ENCODE measurements around the gene TENM4. TPM values are rescaled to one million over a fixed set of nuclear protein-coding genes. Genes with fewer than 3 reads are reported as not detected.

The TENM4 gene
- total and polyA plus RNA-seq, 2 of the 13 experiments (the other 11 are each of a cell fraction or from before 2014, with no cell fraction given) = not detected

DNA sequence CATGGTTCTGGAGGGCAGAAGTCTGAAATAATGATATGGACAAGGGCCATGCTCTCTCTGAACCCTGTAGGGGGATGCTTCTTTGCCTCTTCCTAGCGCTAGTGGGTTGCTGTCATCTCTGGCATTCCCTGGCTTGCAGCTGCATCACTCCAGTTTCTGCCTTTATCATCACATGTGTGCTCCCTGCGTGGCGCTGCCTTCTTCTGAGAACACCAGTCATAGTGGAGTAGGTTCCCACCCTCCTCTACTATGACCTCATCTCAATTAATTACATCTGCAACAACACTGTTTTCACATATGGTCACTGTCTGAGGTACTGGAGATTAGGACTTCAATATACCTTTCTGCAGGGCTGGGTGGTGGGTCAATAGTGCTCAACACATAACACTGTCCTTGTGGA, 463.8 kb downstream of the TENM4 start:
- Histone ChIP-seq H3K9me3 (ENCODE audit: low read length) (no peaks in the 10 kb centered on the region), H3K36me3 (replicated peaks in 1 of 2; ENCODE audit: control insufficient read depth in 1 of 2, insufficient read depth in 2 of 2, low read length in 2 of 2) (no peaks in the 10 kb centered on the region), H3K4me1 (ENCODE audit: insufficient read depth, low read length) (no peaks in the 10 kb centered on the region), H3K9ac (ENCODE audit: insufficient read depth, low read depth, low read length) (no peak overlapping the region), H2AFZ (ENCODE audit: low read length) (no peak overlapping the region), H3K79me2 (ENCODE audit: insufficient read depth, low read length) (no peaks in the 10 kb centered on the region), H3K27me3 (ENCODE audit: control insufficient read depth in 1 of 2, insufficient read depth in 2 of 2, low read length in 2 of 2) (no peaks in the 10 kb centered on the region), H3K4me3 (replicated peaks in 1 of 3; ENCODE audit: insufficient read depth in 1 of 3, low read depth in 2 of 3, low read length in 3 of 3) (no peak overlapping the region), H3K27ac (ENCODE audit: extremely low read length, insufficient read depth, low read length) (no peak overlapping the region), H3K4me2 (ENCODE audit: low read depth, low read length) (no peak overlapping the region), H4K20me1 (ENCODE audit: insufficient read depth, low read length) (no peaks in the 10 kb centered on the region)
- intact Hi-C loops (cut with micrococcal nuclease; ENCODE audit: unreplicated experiment) (no loop called here), in situ Hi-C loops (cut with HindIII; ENCODE audit: extremely low pct_ligation_motif_present, low pct_unique_long_range_greater_than_20kb) (no loop called here)
- TF ChIP-seq CREB1 (IDR thresholded peaks at IDR 0.05) (0 out of 2 replicates have a peak, but pooled peaks have one; percentile 7), CREB1 (CRISPR knock-in tag; IDR thresholded peaks at IDR 0.05) (no peak), ZBTB3 (CRISPR knock-in tag; IDR thresholded peaks at IDR 0.05; ENCODE audit: borderline replicate concordance, low read depth) (no peak), SMARCE1 (IDR thresholded peaks at IDR 0.05; ENCODE audit: borderline replicate concordance) (no peak), FOXC1 (CRISPR knock-in tag; IDR thresholded peaks at IDR 0.05; ENCODE audit: borderline replicate concordance) (no peak), KMT2A (CRISPR knock-in tag; IDR thresholded peaks at IDR 0.05) (no peak)
- TF ChIP-seq, protein P1, sequence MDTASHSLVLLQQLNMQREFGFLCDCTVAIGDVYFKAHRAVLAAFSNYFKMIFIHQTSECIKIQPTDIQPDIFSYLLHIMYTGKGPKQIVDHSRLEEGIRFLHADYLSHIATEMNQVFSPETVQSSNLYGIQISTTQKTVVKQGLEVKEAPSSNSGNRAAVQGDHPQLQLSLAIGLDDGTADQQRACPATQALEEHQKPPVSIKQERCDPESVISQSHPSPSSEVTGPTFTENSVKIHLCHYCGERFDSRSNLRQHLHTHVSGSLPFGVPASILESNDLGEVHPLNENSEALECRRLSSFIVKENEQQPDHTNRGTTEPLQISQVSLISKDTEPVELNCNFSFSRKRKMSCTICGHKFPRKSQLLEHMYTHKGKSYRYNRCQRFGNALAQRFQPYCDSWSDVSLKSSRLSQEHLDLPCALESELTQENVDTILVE (CRISPR knock-in tag; IDR thresholded peaks at IDR 0.05) = no peak
- POLR2A ChIA-PET = no interaction called here
- ATAC-seq = no peak
- no peak for DNase-seq (ENCODE audit: low spot score)
- FAIRE-seq = no peak
- no TSS peak for BruUV-seq (replicated peaks)
- WGBS (ENCODE audit: low lambda C conversion rate) = 13% methylated on average over 3 of the region's 3 CpGs
- CTCF ChIA-PET (ENCODE audit: low intra/inter-chr PET ratio, low total read pairs) = no interaction called here

DNA sequence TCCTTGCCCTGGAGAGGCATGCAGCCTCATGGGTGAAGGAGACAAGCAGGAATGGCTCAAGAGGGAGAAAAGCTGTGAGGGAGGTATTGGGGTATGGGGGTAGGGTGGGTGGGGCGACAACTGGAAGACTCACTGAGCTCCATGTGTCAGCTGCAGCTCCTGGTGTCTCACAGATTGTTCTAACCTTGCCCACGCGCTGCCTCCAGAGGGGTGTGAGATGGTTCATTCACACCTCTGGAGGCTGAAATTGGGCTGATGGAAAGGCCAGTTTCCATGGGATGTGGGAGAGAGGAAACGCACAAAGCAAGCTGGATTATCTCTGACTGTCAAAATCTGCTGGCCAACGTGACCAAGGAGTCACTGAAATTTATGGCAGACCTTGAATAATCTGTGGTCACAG, 465.7 kb downstream of the TENM4 start:
- DNase-seq (ENCODE audit: low spot score) = no peak

More for the DNA sequence above, 465.7 kb downstream of the TENM4 start:
- H3K4me3 ChIP-seq (replicated peaks in 1 of 3; ENCODE audit: insufficient read depth in 1 of 3, low read depth in 2 of 3, low read length in 3 of 3) = no peak overlapping the region
- no peak for ATAC-seq
- no peaks in the 10 kb centered on the region for H4K20me1 ChIP-seq (ENCODE audit: insufficient read depth, low read length)
- H3K4me2 ChIP-seq (ENCODE audit: low read depth, low read length) = no peak overlapping the region
- no peak for TF ChIP-seq ZNF30 (CRISPR knock-in tag; IDR thresholded peaks at IDR 0.05)
- no peak for TF ChIP-seq JUN (CRISPR knock-in tag; IDR thresholded peaks at IDR 0.05)
- TF ChIP-seq PHF20 (CRISPR knock-in tag; IDR thresholded peaks at IDR 0.05) = no peak
- no peak for TF ChIP-seq SMC3 (IDR thresholded peaks at IDR 0.05; ENCODE audit: low read length)
- no peak for TF ChIP-seq ZNF792 (CRISPR knock-in tag; IDR thresholded peaks at IDR 0.05)
- TF ChIP-seq, protein P2, sequence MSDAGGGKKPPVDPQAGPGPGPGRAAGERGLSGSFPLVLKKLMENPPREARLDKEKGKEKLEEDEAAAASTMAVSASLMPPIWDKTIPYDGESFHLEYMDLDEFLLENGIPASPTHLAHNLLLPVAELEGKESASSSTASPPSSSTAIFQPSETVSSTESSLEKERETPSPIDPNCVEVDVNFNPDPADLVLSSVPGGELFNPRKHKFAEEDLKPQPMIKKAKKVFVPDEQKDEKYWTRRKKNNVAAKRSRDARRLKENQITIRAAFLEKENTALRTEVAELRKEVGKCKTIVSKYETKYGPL (CRISPR knock-in tag; IDR thresholded peaks at IDR 0.05) = no peak
- TF ChIP-seq, protein P3, sequence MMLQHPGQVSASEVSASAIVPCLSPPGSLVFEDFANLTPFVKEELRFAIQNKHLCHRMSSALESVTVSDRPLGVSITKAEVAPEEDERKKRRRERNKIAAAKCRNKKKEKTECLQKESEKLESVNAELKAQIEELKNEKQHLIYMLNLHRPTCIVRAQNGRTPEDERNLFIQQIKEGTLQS (CRISPR knock-in tag; IDR thresholded peaks at IDR 0.05) = no peak
- TF ChIP-seq SP1 (IDR thresholded peaks at IDR 0.05) = no peak
- no peak for TF ChIP-seq SP1 (CRISPR knock-in tag; IDR thresholded peaks at IDR 0.05)
- no peak for TF ChIP-seq ZBTB42 (CRISPR knock-in tag; IDR thresholded peaks at IDR 0.05)
- TF ChIP-seq ARHGAP35 (CRISPR knock-in tag; IDR thresholded peaks at IDR 0.05; ENCODE audit: borderline replicate concordance) = no peak
- TF ChIP-seq, protein P4, sequence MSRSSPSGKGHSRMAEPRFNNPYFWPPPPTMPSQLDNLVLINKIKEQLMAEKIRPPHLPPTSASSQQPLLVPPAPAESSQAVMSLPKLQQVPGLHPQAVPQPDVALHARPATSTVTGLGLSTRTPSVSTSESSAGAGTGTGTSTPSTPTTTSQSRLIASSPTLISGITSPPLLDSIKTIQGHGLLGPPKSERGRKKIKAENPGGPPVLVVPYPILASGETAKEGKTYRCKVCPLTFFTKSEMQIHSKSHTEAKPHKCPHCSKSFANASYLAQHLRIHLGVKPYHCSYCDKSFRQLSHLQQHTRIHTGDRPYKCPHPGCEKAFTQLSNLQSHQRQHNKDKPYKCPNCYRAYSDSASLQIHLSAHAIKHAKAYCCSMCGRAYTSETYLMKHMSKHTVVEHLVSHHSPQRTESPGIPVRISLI (CRISPR knock-in tag; IDR thresholded peaks at IDR 0.05; ENCODE audit: borderline replicate concordance) = no peak
- WGBS (ENCODE audit: low lambda C conversion rate) = 0% methylated on average over 3 of the region's 5 CpGs
- H3K9ac ChIP-seq (ENCODE audit: insufficient read depth, low read depth, low read length) = no peak overlapping the region
- in situ Hi-C loops (cut with HindIII; ENCODE audit: extremely low pct_ligation_motif_present, low pct_unique_long_range_greater_than_20kb) = no loop called here
- no peak overlapping the region for H3K27ac ChIP-seq (ENCODE audit: extremely low read length, insufficient read depth, low read length)
- no peaks in the 10 kb centered on the region for H3K4me1 ChIP-seq (ENCODE audit: insufficient read depth, low read length)
- H3K36me3 ChIP-seq (replicated peaks in 1 of 2; ENCODE audit: control insufficient read depth in 1 of 2, insufficient read depth in 2 of 2, low read length in 2 of 2) = no peaks in the 10 kb centered on the region
- H3K79me2 ChIP-seq (ENCODE audit: insufficient read depth, low read length) = no peaks in the 10 kb centered on the region
- H3K27me3 ChIP-seq (ENCODE audit: control insufficient read depth in 1 of 2, insufficient read depth in 2 of 2, low read length in 2 of 2) = no peaks in the 10 kb centered on the region
- ChIA-PET CTCF (ENCODE audit: low intra/inter-chr PET ratio, low total read pairs) (no interaction called here), POLR2A (no interaction called here)
- intact Hi-C loops (cut with micrococcal nuclease; ENCODE audit: unreplicated experiment) = no loop called here
- no TSS peak for BruUV-seq (replicated peaks)
- H2AFZ ChIP-seq (ENCODE audit: low read length) = no peak overlapping the region
- no peaks in the 10 kb centered on the region for H3K9me3 ChIP-seq (ENCODE audit: low read length)
- FAIRE-seq = no peak

Measured in HepG2 (cell line).